ENCODE measurements around the gene STUB1.

STUB1 gene

DNA sequence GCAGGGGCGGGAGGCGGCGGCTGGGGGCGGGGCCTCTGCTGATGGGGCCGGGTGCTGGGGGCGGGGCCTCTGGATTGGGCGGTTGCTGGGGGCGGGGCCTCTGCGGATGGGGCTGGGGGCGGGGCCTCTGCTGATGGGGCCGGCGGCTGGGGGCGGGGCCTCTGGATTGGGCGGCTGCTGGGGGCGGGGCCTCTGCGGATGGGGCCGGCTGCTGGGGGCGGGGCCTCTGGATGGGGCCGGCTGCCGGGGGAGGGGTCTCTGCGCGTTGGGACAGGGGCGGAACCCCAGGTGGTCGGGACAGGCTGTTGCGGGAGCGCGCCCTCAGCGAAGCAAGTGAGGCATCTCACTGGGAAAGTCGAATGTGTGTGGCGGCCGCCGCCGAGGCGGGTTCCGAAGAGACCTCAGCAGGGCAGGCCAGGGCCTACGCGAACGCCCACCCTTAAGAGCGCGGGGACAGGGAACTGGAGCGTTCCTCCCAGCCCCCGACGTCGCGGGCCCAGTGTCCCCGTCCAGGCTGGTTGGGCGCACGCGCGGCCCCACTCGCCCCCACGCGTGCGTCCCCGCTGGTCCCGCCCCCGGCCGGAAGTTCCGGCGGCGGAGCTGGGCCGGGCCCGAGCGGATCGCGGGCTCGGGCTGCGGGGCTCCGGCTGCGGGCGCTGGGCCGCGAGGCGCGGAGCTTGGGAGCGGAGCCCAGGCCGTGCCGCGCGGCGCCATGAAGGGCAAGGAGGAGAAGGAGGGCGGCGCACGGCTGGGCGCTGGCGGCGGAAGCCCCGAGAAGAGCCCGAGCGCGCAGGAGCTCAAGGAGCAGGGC, at the start of gene STUB1:
Gene STUB1, plus strand, starts transcription at position 597 of the 811 bp plus-strand sequence. Its CDS starts 116 bp downstream, at position 713.
- peak; percentile 92 to 93 for DNase-seq

DNA sequence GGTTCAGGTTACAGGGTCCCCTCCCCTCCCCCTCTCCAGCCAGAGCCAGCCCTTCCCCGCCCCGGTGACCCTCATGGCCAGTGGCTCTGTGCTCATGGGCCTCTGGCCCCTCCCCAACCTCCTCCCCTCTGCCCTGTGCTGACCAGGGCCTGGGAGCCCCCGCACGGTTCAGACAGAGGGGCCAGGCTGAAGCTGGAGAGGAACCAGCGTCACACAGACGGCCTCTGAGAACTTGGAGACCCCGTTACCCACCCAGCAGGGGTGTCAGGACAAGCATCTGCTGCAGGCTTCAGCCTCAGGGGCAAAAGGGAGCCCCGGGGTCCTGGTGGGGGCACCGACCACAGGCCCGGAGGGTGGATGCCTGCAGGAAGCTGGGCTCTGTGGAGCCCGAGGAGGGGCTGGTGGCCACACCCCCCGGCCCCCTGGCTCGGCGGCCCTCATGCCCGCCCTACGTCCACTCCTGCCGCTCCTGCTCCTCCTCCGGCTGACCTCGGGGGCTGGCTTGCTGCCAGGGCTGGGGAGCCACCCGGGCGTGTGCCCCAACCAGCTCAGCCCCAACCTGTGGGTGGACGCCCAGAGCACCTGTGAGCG, 49.3 kb upstream of the STUB1 start, which contains the start of gene WFIKKN1:
Gene WFIKKN1, plus strand, starts transcription at position 171 of the 591 bp plus-strand sequence. Its CDS starts 269 bp downstream, at position 440.
- DNase-seq = no peak

DNA sequence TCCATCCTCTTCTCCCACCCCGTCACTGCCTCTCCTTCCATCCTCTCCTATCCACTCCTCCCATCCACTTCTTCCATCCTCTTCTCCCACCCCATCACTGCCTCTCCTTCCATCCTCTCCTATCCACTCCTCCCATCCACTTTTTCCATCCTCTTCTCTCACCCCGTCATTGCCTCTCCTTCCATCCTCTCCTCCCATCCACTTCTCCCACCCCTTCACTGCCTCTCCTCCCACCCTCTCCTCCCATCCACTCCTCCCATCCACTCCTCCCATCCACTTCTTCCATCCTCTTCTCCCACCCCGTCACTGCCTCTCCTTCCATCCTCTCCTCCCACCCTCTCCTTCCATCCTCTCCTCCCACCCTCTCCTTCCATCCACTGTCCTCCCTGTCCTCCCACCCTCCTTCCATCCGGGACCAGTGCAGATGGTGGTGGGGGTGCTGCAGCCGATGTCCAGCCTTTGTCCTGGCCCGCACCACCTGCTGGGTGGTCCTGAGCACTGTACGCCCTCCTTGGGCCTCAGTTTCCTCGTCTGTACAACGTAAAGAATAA, 48.3 kb upstream of the STUB1 start:
- no peak for DNase-seq

DNA sequence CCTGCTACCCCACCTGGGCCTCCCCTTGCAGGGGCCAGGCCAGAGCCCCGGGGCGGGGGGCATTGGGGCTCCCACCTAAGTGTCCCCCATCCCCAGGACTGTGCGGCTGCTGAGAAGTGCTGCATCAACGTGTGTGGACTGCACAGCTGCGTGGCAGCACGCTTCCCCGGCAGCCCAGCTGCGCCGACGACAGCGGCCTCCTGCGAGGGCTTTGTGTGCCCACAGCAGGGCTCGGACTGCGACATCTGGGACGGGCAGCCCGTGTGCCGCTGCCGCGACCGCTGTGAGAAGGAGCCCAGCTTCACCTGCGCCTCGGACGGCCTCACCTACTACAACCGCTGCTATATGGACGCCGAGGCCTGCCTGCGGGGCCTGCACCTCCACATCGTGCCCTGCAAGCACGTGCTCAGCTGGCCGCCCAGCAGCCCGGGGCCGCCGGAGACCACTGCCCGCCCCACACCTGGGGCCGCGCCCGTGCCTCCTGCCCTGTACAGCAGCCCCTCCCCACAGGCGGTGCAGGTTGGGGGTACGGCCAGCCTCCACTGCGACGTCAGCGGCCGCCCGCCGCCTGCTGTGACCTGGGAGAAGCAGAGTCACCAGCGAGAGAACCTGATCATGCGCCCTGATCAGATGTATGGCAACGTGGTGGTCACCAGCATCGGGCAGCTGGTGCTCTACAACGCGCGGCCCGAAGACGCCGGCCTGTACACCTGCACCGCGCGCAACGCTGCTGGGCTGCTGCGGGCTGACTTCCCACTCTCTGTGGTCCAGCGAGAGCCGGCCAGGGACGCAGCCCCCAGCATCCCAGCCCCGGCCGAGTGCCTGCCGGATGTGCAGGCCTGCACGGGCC, 47.5 kb upstream of the STUB1 start:
- no peak for DNase-seq

DNA sequence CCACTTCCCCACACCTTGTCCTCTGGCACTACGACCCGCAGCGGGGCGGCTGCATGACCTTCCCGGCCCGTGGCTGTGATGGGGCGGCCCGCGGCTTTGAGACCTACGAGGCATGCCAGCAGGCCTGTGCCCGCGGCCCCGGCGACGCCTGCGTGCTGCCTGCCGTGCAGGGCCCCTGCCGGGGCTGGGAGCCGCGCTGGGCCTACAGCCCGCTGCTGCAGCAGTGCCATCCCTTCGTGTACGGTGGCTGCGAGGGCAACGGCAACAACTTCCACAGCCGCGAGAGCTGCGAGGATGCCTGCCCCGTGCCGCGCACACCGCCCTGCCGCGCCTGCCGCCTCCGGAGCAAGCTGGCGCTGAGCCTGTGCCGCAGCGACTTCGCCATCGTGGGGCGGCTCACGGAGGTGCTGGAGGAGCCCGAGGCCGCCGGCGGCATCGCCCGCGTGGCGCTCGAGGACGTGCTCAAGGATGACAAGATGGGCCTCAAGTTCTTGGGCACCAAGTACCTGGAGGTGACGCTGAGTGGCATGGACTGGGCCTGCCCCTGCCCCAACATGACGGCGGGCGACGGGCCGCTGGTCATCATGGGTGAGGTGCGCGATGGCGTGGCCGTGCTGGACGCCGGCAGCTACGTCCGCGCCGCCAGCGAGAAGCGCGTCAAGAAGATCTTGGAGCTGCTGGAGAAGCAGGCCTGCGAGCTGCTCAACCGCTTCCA, 46.7 kb upstream of the STUB1 start:
- DNase-seq = no peak

DNA sequence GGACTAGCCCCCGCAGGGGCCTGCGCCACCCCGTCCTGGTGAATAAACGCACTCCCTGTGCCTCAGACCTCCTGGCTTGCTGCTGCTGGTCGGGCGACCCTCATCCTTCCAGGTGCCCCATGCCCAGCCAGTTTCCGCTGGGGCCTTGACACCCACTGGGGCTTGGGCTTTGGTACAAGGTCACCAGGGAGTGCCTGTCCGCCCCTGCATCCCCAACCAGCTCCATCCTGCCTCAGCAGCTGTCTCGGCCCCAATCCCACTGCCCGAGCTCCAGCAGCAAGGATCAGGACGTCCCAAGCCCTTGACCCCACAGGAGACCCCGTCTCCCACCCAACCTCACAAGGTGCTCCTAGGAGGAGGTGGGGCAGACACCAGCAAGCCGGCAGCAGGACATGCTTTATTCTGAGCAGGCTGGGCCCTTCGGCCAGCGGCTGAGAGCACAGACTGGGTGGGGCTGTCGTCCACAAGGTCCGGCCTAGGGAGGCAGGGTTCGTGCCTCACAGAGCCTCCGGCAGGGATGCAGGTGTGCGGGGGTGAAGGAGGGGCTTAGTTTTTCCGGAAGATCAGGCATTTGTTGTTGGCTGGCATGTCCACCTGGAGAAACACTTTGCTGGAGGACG, 46.0 kb upstream of the STUB1 start:
- no peak for DNase-seq

DNA sequence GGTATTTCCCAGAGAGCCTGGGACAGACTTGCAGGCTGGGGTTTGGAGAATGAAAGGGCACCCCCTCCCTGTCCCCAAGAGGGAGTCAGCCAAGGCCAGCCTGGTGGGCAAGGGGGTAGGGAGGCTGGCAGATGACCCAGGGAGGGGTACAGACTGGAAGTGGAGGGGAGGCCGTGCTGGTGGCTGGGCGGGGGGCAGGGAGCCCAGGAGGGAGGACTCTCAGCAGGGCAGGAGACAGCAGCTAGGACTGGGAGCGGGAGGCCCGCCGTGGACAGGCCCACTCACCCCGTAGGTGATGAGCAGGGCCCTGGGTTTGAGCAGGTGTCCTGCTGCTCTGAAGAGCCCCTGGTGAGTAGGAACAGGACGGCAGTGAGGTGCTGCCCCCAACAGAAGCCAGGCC, 45.2 kb upstream of the STUB1 start:
- DNase-seq = no peak

DNA sequence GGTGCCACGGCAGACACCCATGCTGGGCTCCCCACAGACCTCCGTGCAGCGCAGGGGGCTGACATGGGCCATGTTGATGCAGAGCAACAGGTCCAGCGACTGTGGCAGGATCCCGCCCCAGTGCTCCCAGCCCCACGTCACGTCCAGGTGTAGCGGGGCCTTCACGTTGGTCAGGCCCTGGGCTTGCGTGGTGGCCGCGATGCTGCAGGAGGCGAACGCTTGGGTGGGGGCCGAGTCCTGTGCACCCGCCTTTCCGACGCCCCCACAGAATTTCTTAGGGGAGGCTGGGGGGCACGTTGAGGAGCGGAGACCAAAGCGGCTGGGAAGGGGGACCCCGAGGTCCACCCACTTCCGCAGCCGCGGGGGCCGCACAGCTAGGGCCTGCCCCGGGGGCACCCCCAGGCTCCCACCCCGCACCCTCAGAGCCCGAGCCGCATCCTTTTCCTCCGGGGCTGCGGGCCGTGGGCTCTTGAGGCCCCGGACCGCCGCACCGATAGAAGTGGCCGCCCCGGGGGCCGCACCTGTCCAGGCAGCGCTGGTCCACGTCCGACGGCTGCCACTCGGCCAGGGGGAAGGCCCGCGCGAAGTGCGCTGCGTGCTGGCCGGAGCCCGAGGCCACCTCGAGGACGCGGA, 44.5 kb upstream of the STUB1 start:
- DNase-seq = no peak

DNA sequence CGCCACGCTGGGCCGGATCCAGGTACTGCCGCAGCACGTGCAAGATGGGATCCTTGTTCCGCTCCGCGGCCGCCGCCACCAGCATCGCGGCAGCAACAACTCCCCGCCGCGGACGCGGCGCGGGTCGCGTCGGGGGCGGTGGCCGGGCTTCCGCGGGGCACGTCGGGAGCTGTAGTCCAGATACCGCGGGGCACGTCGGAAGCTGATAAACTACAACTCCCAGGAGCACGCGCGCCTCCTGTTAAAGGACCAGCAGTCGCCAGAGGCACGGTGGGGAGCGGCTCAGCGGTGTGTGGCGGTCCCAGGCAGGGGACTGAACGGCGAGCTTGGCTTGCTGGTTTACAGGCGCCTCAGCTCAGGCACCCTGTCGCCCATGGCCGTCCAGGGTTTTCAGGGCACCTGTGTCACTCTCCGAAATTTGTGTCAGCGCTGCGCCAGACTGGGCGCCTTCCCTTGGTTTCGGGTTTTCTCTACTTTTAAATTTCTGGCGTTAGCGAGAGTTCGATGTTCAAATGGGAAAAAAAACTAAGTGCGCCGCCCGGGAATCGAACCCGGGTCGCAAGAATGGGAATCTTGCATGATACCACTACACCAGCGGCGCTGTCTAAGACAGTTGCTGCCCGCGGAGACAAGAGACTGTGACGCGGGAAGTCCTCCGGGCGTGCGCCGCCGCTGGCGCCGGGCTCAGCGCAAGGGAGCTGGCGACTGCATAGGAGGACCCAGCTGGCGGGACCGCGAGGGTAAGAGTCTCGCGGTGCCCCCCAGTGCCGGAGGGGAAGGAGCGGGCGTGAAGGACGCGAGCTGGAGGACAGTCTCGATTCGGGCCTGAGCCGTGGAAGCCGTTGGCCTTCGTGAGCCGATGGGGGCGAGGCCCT, 43.8 kb upstream of the STUB1 start, which contains the start of gene METTL26:
Gene METTL26, minus strand, starts transcription at position 100 of the 875 bp plus-strand sequence. Its CDS starts 15 bp downstream, at position 85.
- peak; percentile 95 to 96 for DNase-seq

DNA sequence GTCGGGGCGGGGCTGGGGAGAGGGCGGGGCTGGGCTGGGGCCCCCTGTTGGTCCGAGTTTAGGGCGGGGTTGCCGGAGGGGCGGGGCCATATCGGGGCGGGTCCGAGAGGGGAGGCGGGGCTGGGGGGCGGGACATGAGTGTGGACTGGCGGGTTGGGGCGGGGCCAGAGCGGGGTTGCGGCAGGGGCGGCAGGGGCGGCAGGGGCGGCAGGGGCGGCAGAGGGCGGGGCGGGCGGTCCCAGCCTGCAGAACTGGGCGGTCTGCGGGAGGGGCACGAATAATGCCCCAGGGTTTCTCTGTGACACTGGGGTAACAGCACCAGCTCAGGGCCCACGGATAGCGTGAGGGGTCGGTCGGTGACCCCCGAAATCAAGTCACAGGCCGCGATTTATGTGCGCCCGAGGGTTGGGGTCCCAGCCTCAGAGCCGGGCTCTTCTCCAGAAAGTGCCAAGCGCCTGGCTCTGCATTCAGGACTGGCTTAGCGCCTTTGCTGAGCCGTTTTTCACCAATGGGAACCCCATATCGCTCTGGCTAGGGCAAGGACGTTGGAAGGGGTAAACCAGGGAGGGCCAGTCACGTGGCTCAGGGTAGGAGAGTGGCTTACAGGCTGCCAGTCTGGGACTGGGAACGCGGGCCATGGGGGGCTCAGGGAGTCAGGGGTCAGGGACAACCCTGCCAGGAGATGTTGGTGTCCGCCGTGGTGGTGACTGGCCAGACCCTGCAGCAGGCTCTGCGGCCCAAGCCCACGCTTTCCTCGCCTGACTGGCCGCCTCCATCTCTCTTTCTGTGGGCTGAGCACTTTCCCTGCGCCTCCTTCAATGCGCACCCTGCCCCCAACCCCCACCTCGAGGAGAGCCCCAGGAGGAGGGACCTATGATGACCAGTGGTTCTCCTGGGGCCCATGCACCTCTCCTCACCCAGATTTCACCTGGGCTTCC, 42.9 kb upstream of the STUB1 start:
- peak in 1 of 2 experiments; percentile 94 for DNase-seq

DNA sequence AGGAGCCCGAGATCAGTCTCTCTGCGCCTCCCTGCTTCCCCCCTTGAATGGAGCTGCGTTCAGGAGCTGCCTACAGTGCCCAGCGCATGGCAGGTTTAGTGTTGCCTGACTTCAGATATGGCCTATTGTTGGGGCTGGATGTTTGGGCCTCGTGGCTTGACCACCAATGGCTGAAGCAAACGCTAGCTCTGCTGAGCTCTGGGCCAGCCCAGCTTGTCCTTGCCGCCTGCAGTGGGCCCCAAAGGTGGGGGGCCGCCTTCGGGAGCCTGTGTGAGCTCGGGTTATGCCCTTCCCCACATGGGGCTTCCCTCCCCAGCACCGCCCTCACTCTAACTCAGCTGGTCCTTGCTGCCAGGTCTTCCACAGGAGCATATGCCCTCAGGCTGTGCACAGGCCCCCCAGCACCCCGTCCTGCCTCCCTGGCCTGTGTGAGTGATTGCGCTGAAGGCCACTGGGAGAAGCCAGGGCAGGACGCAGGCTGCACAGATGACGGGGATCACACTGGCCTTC, 42.1 kb upstream of the STUB1 start:
- no peak for DNase-seq

DNA sequence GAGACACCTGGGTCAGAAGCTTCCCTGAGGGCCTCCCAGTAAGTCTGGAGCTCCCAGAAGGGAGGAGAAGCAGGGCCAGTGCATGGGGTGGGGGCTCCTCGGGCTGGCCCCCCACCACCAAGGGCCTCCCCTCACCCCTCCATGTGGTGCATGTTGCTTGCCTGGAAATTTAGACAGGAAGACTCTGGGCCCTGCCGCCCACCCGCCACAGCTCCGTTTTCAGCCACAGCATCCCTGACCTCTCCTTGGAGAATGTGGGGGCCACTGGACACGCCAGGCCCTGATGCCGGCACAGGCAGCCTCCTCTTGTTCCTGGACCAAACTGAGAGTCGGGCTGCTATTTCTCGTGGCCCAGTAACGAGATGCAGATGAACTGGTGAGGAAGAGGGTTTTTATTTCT, 41.4 kb upstream of the STUB1 start:
- no peak for DNase-seq

DNA sequence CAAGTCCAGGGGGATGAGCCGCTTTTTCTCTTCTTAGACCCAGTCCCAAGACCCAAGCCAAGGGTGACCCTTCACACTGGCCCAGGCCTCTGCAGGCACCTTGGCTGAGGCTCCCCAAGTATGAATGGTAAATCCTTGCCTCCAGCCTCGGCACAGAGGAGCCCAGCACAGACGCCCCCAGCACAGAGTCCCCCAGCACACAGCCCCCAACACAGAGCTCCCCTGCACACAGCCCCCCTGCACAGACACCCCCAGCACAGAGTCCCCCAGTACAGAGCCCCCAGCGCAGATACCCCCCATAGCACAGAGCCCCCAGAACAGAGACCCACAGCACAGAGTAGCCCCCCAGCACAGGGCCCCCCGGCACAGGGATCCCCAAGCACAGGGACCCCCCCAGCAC, 39.6 kb upstream of the STUB1 start:
- DNase-seq = no peak

DNA sequence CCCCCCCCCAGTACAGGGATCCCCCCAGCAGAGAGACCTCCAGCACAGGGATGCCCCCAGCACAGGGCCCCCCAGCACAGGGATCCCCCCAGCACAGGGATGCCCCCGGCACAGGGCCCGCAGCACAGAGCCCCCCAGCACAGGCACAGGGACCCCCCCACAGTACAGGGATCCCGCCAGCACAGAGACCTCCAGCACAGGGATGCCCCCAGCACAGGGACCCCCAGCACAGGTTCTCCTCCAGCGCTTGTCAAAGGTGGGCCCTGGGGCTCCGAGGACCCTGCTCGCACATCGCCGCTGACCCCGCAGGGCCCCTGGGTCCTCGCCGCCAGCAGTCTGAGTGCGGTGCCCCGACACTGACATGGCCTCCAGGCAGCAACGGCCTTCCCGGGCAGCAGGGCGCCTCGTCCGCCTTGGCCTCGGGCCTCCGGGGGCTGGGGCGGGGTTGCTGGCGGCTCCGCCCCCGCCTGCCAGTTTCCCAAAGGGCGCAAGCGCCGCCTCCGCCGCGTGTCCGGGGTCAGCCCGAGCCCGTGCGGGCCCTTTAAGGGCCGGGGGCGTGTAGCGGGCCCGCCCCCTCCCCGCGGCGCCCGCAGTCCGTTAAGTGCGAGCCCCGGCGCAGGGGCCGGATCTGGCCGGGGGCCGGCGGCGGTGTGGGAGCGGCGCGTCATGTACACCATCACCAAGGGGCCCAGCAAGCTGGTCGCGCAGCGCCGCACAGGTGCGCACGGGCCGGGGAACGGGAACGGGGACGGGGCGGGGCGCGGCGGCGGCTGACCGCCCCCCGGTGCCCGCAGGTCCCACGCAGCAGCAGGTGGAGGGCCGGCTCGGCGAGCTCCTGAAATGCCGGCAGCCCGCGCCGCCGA, 38.7 kb upstream of the STUB1 start, which contains the start of gene MCRIP2:
Gene MCRIP2, plus strand, starts transcription at position 503 of the 863 bp plus-strand sequence. Its CDS starts 164 bp downstream, at position 667.
- peak; percentile 73 to 78 for DNase-seq

DNA sequence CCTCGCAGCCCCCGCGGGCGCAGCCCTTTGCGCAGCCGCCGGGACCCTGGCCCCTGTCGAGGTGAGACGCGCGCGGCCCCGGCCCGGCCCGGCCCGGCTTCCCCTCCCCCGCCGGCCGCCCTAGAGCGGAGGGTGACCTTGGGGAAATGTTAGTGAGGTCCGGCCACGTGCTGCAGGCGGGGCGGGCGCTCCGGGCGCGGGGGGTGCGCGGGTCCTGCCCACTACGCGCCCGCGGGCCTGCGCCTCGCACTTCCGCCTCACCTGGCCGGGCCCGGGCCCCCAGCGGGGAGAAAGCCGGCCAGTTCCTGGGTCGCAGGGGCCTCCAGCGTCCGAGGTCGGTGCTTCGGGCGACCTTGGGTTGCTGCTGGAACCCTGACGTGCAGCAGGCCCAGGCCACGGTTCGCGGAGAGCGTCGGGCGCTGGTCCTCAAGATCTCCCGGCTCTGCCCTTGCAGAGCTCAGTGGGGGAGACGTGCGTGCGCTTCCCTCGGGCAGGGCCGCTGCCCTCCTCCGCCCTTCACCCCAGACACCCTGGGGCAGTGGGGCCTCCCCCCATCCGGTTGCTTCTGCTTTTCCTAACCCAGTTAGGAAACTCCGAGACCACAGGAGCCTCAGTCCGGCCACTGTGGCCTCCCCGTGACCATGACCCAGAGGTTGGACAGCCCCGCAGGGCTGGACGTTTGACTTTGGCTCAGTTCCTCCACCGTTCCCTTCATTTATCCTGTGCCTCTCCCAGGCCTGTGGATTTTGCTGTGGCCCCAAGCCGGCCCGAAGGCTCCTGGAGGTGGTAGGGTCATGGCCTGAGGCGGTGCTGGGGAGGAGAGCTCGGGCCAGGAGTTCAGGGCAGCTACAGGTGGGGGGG, 37.8 kb upstream of the STUB1 start:
- peak in 1 of 2 experiments; percentile 23 for DNase-seq

DNA sequence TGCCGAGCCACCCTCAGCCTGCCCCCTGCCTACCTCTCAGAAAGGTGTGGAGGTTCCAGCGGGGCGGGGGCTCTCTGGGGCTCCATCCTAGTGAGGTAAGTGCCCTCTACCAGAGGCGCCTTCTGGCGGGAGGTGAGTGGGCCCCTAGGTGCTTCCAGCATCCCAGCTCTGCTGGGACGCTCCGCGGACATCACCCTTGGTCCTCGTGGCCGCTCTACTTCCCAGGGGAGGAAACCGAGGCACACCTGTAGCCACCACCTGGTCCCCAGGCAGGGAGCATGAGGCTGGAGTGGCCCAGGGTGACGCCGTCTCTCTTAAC, 37.2 kb upstream of the STUB1 start:
- no peak for DNase-seq

DNA sequence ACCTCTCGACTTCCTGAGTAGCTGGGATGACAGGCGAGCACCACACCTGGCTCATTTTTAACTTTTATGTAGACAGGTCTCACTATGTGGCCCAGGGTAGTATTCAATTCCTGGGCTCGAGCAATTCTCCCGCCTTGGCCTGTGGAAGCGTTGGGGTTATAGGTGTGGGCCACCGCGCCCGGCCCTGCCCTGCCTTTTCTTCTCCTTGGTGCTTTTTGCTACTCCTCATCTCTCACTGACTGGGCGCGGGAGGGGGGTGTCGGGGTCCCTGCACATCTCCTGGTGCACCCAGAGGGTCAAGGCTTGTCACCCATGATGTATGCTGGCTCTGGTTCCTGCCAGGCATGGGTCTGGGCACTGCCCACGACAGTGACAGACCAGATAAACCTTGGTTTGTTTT, 35.7 kb upstream of the STUB1 start:
- no peak for DNase-seq
